Tibial nerve (tissue), 3 donors: ENCODE measurements around the gene MMP1.

ENCODE experiments used
- CTCF ChIP-seq, 5 experiments: fragments of 200-600 bp in 3 of 5; fragments of 450-650 bp in 2 of 5; sonication (generic) in 3 of 5; IDR thresholded peaks; one replicate each; pipeline ENCODE4 v1.5.1; 2016 to 2019; ENCODE audit warnings: antibody characterized with exemption in 5 of 5, mild to moderate bottlenecking in 3 of 5, moderate library complexity in 2 of 5
- POLR2A ChIP-seq, 2 donors: fragments of 450-650 bp; IDR thresholded peaks; one replicate each; pipeline ENCODE4 v1.6.1; 2017; ENCODE audit warnings: antibody characterized with exemption in 2 of 2, mild to moderate bottlenecking in 2 of 2, moderate library complexity in 2 of 2

- TF ChIP-seq CTCF (IDR thresholded peaks at IDR 0.05) (no peak), POLR2A (IDR thresholded peaks at IDR 0.05) (no peak)
Measured at GRCh38 chr11:102832612-102833011, 34.7 kb upstream of the MMP1 start.
